Measurements from ENCODE around the gene NFS1. TPM values are rescaled to one million over a fixed set of nuclear protein-coding genes. Genes with fewer than 3 reads are reported as not detected.
"Not testable (repeated sequence)": the region's sequence is repeated elsewhere in the genome, so short reads cannot be mapped to it uniquely, and the experiment has no call there.

Gene NFS1
- total and polyA plus RNA-seq, 4 experiments from 2014 or later: 6.3 to 33.6 (median 29.3) TPM

DNA sequence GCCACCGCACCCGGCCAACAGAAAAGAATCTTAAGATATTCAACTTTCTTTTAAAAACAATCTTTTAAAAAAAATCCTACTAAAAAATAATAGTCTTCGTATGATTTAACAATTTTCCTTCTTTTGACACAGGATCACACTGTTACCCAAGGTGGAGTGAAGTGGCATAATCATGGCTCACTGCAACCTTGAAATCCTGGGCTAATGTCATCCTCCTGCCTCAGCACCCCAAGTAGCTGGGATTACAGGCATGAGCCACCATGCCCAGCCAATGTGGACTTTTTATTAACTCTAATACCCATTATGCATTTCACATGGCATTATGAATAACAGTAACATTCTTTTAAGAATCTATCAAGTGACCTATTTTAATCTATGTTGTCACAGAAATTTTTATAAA lies 22.1 kb upstream of the NFS1 start:
- H3K27ac ChIP-seq (ENCODE audit: low read depth, low read length): no peak overlapping the region
- no peak overlapping the region for H3K4me3 ChIP-seq (ENCODE audit: low read length in 2 of 2)
- peaks cover 51% of the 10 kb centered on the region for H3K4me1 ChIP-seq (ENCODE audit: insufficient read depth, low read length)
- Mint-ChIP-seq H3K27me3 (no peaks in the 10 kb centered on the region), H3K9me3 (no peaks in the 10 kb centered on the region), H3K4me3 (peak overlapping the region in 1 of 8 donors; percentile 32), H3K27ac (peak overlapping the region in 2 of 7 donors; percentile 67 to 77), H3K36me3 (peaks cover 60 to 76% of the 10 kb centered on the region in 2 donors), H3K4me1 (peaks cover 22 to 63% (median 45%) of the 10 kb centered on the region in 4 donors)
- DNase-seq: no peak
- no peaks in the 10 kb centered on the region for H3K27me3 ChIP-seq (ENCODE audit: insufficient read depth, low read length)
- POLR2A ChIA-PET (ENCODE audit: partially characterized antibody): interaction anchor here (0.6 to 3.4 kb wide), 7 partner anchors 14 to 78 kb away, joined by 3 to 15 read pairs (median 4); partner anchors contain the start of genes NFS1, RBM39 and ROMO1
- peaks cover 95% of the 10 kb centered on the region for H3K36me3 ChIP-seq (ENCODE audit: insufficient read depth, low read length)
- H3K9me3 ChIP-seq (ENCODE audit: control insufficient read depth in 1 of 2, low read length in 2 of 2): no peaks in the 10 kb centered on the region
- CTCF ChIA-PET (ENCODE audit: partially characterized antibody): no interaction called here
- intact Hi-C loops (cut with micrococcal nuclease): loop anchor here (10.0 kb wide), 1 partner anchor 54 kb away; the partner anchor contains the start of gene PHF20

DNA sequence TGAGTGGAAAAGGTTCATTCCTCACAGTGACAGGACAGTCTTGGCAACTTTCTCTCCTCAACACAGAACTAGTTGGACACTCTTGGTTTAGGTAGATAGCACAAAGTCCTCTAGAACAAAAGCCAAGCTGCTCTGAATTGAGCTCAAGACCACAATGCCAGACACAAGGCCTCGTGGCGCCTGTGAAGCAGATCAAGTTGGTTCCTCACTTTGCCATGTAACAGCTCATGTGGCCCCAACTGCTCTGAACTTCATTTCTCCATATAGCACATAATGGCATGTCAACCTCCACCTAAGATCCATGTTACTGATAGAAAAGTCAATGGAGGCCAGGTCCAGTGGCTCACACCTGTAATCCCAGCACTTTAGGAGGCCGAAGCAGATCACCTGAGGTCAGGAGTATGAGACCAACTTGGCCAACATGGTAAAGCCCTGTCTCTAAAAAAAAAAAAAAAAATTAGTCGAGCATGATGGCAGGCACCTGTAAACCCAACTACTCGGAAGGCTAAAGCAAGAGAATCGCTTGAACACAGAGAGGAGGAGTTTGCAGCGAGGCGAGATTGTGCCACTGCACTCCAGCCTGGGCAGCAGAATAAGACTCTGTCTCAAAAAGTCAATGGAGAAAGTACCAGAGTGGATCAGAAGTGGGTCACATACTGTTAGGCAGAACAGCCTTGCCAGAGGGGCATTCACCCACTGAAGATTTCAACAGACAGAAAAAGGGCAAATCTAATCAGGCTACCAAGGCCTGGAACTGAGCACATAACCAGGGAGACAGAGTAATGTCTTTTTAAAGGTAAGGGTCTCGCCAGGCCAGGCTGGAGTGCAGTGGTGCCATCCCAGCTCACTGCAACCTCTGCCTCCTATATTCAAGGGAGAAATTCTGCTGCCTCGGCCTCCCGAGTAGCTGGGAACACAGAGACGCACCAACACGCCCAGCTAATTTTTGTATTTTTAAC lies 21.3 kb upstream of the NFS1 start:
- H3K4me3 Mint-ChIP-seq: peak overlapping the region in 5 of 8 donors; percentile 8 to 39 (median 29)
- H3K27me3 ChIP-seq (ENCODE audit: insufficient read depth, low read length): no peaks in the 10 kb centered on the region
- peaks cover 93% of the 10 kb centered on the region for H3K36me3 ChIP-seq (ENCODE audit: insufficient read depth, low read length)
- H3K9me3 ChIP-seq (ENCODE audit: control insufficient read depth in 1 of 2, low read length in 2 of 2): no peaks in the 10 kb centered on the region
- H3K4me3 ChIP-seq (ENCODE audit: low read length in 2 of 2): no peak overlapping the region
- CTCF ChIA-PET (ENCODE audit: partially characterized antibody): interaction anchor here (0.9 to 1.8 kb wide), 3 partner anchors 10 to 165 kb away, joined by 3 to 4 read pairs (median 3); no protein-coding TSS in a partner anchor
- intact Hi-C loops (cut with micrococcal nuclease): loop anchor here (10.0 kb wide), 1 partner anchor 54 kb away; the partner anchor contains the start of gene PHF20
- no peak overlapping the region for H3K27ac ChIP-seq (ENCODE audit: low read depth, low read length)
- H3K4me1 ChIP-seq (ENCODE audit: insufficient read depth, low read length): peaks cover 57% of the 10 kb centered on the region
- no peaks in the 10 kb centered on the region for H3K9me3 Mint-ChIP-seq
- peak overlapping the region in 4 of 7 donors; percentile 58 to 78 (median 64) for H3K27ac Mint-ChIP-seq
- peaks cover 26 to 65% (median 49%) of the 10 kb centered on the region in 4 donors for H3K4me1 Mint-ChIP-seq
- peaks cover 64 to 75% of the 10 kb centered on the region in 2 donors for H3K36me3 Mint-ChIP-seq
- DNase-seq: no peak
- no peaks in the 10 kb centered on the region for H3K27me3 Mint-ChIP-seq
- POLR2A ChIA-PET (ENCODE audit: partially characterized antibody): interaction anchor here (0.6 to 3.4 kb wide), 8 partner anchors 11 to 79 kb away, joined by 3 to 15 read pairs (median 4); partner anchors contain the start of genes NFS1, RBM39 and ROMO1

DNA sequence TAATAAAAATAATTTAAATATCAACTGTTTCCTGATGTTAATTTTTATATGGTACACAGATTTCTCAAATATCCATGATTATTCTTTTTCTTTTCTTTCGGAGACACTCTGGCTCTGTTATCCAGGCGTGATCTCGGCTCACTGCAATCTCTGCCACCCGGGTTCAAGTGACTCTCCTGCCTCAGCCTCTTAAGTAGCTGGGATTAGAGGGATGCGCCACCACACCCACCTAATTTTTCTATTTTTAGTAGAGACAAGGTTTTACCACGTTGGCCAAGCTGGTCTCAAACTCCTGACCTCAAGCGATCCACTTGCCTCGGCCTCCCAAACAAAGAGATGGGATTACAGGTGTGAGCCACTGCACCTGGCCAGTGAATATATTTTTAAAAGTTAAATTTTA lies 20.6 kb upstream of the NFS1 start:
- Histone ChIP-seq H3K36me3 (ENCODE audit: insufficient read depth, low read length) (peaks cover 94% of the 10 kb centered on the region), H3K4me3 (ENCODE audit: low read length in 2 of 2) (no peak overlapping the region), H3K4me1 (ENCODE audit: insufficient read depth, low read length) (peaks cover 64% of the 10 kb centered on the region), H3K9me3 (ENCODE audit: control insufficient read depth in 1 of 2, low read length in 2 of 2) (no peaks in the 10 kb centered on the region), H3K27me3 (ENCODE audit: insufficient read depth, low read length) (no peaks in the 10 kb centered on the region), H3K27ac (ENCODE audit: low read depth, low read length) (no peak overlapping the region)
- DNase-seq: no peak
- Mint-ChIP-seq H3K27ac (peak overlapping the region in 1 of 7 donors; percentile 73), H3K9me3 (no peaks in the 10 kb centered on the region), H3K27me3 (no peaks in the 10 kb centered on the region), H3K36me3 (peaks cover 60 to 76% of the 10 kb centered on the region in 2 donors), H3K4me3 (no peak overlapping the region), H3K4me1 (peaks cover 28 to 62% (median 47%) of the 10 kb centered on the region in 4 donors)
- ChIA-PET POLR2A (ENCODE audit: partially characterized antibody) (interaction anchor here (0.9 to 3.4 kb wide), 6 partner anchors 10 to 49 kb away, joined by 3 to 15 read pairs (median 6); partner anchors contain the start of genes NFS1, RBM39 and ROMO1), CTCF (ENCODE audit: partially characterized antibody) (interaction anchor here (0.9 to 1.8 kb wide), 3 partner anchors 9 to 166 kb away, joined by 3 to 4 read pairs (median 3); no protein-coding TSS in a partner anchor)
- intact Hi-C loops (cut with micrococcal nuclease): loop anchor here (10.0 kb wide), 1 partner anchor 55 kb away; the partner anchor contains the start of gene PHF20

DNA sequence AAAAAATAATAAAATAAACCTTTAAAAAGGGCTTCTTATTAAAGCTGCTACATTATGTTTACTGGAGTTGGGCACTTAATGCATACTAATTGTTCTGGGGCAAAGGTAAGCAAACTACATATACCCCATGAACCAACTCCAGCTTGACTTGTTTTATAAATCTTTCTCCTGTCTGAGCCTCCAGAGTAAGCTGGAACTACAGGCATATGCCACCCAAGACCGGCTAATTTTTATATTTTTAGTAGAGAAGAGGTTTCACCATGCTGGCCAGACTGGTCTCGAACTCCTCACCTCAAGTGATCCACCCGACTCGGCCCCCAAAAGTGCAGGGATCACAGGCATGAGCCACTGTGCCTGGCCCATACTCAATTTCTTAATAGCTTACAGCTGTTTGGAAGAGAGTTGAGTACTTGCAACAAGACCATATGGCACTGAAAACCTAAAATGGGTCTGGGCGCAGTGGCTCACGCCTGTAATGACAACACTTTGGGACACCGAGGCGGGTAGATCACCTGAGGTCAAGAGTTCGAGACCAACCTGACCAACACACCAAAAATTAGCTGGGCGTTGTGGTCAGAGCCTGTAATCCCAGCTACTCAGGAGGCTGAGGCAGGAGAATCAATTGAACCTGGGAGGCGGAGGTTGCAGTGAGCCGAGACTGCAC lies 20.0 kb upstream of the NFS1 start:
- peaks cover 31 to 64% (median 46%) of the 10 kb centered on the region in 4 donors for H3K4me1 Mint-ChIP-seq
- intact Hi-C loops (cut with micrococcal nuclease): no loop called here
- POLR2A ChIA-PET (ENCODE audit: partially characterized antibody): interaction anchor here (0.9 to 3.4 kb wide), 7 partner anchors 9 to 49 kb away, joined by 3 to 15 read pairs (median 5); partner anchors contain the start of genes NFS1, RBM39 and ROMO1

DNA sequence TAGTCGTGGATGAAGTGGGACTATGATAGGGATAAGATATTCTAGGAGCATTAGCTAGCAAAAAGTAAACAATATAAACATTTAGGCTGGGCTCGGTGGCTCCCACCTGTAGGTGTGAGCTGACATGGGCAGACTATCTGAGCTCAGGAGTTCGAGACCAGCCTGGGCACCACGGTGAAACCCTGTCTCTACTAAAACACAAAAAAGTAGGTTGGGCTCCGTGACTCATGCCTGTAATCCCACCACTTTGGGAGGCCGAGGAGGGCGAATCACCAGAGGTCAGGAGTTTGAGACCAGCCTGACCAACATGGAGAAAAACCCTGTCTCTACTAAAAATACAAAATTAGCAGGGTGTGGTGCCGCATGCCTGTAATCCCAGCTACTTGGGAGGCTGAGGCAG lies 19.2 kb upstream of the NFS1 start:
- H3K27me3 Mint-ChIP-seq; H3K27me3 ChIP-seq (ENCODE audit: insufficient read depth, low read length); intact Hi-C loops (cut with micrococcal nuclease); H3K9me3 Mint-ChIP-seq; H3K4me3 ChIP-seq (ENCODE audit: low read length in 2 of 2); H3K27ac ChIP-seq (ENCODE audit: low read depth, low read length); H3K9me3 ChIP-seq (ENCODE audit: control insufficient read depth in 1 of 2, low read length in 2 of 2); DNase-seq: not testable (repeated sequence)
- peaks cover 93% of the 10 kb centered on the region for H3K36me3 ChIP-seq (ENCODE audit: insufficient read depth, low read length)
- H3K4me3 Mint-ChIP-seq: peak overlapping the region in 3 of 8 donors; percentile 1 to 31 (median 20)
- H3K27ac Mint-ChIP-seq: peak overlapping the region in 3 of 7 donors; percentile 31 to 68 (median 52)
- ChIA-PET CTCF (ENCODE audit: partially characterized antibody) (interaction anchor here (1.5 to 1.8 kb wide), 2 partner anchors 21 to 166 kb away, joined by 4 to 6 read pairs; no protein-coding TSS in a partner anchor), POLR2A (ENCODE audit: partially characterized antibody) (interaction anchor here (1.2 to 3.4 kb wide), 4 partner anchors 9 to 24 kb away, joined by 4 to 15 read pairs (median 8); partner anchors contain the start of genes NFS1, RBM39 and ROMO1)
- peaks cover 65% of the 10 kb centered on the region for H3K4me1 ChIP-seq (ENCODE audit: insufficient read depth, low read length)
- peaks cover 34 to 64% (median 49%) of the 10 kb centered on the region in 4 donors for H3K4me1 Mint-ChIP-seq
- peaks cover 57 to 78% of the 10 kb centered on the region in 2 donors for H3K36me3 Mint-ChIP-seq

More for the DNA sequence above, 20.0 kb upstream of the NFS1 start:
- Histone ChIP-seq H3K4me3 (ENCODE audit: low read length in 2 of 2) (no peak overlapping the region), H3K27ac (ENCODE audit: low read depth, low read length) (no peak overlapping the region), H3K27me3 (ENCODE audit: insufficient read depth, low read length) (no peaks in the 10 kb centered on the region), H3K9me3 (ENCODE audit: control insufficient read depth in 1 of 2, low read length in 2 of 2) (no peaks in the 10 kb centered on the region), H3K36me3 (ENCODE audit: insufficient read depth, low read length) (peaks cover 93% of the 10 kb centered on the region), H3K4me1 (ENCODE audit: insufficient read depth, low read length) (peaks cover 64% of the 10 kb centered on the region)
- H3K9me3 Mint-ChIP-seq: no peaks in the 10 kb centered on the region
- no peak for DNase-seq
- H3K4me3 Mint-ChIP-seq: peak overlapping the region in 1 of 8 donors; percentile 17
- CTCF ChIA-PET (ENCODE audit: partially characterized antibody): interaction anchor here (0.9 to 1.8 kb wide), 4 partner anchors 9 to 166 kb away, joined by 3 to 6 read pairs (median 4); no protein-coding TSS in a partner anchor
- H3K36me3 Mint-ChIP-seq: peaks cover 60 to 74% of the 10 kb centered on the region in 2 donors
- no peaks in the 10 kb centered on the region for H3K27me3 Mint-ChIP-seq
- H3K27ac Mint-ChIP-seq: peak overlapping the region in 5 of 7 donors; percentile 24 to 73 (median 46)

DNA sequence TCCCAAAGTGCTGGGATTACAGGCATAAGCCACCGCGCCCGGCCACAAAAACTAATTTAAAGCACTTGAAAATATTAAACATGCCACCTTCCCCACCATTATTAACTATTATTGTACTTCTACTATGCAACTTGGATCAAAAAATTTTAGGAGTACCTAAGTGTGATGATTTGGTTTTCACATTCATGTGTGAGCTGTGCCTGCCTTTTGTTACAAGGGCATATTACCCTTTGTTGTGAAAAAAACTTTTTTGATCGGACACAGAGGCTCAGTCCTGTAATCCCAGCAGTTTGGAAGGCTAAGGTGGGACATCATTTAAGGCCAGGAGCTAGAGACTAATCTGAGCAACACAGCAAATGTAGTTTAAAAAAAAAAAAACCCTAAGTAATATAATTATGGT lies 17.2 kb upstream of the NFS1 start:
- peaks cover 34 to 63% (median 50%) of the 10 kb centered on the region in 4 donors for H3K4me1 Mint-ChIP-seq
- peaks cover 68% of the 10 kb centered on the region for H3K4me1 ChIP-seq (ENCODE audit: insufficient read depth, low read length)
- intact Hi-C loops (cut with micrococcal nuclease): no loop called here

More for the DNA sequence above, 17.2 kb upstream of the NFS1 start:
- Mint-ChIP-seq H3K27ac (peak overlapping the region in 1 of 7 donors; percentile 6), H3K9me3 (no peaks in the 10 kb centered on the region), H3K4me3 (peak overlapping the region in 1 of 8 donors; percentile 19), H3K36me3 (peaks cover 56 to 75% of the 10 kb centered on the region in 2 donors), H3K27me3 (no peaks in the 10 kb centered on the region)
- Histone ChIP-seq H3K27ac (ENCODE audit: low read depth, low read length) (no peak overlapping the region), H3K36me3 (ENCODE audit: insufficient read depth, low read length) (peaks cover 93% of the 10 kb centered on the region), H3K27me3 (ENCODE audit: insufficient read depth, low read length) (no peaks in the 10 kb centered on the region), H3K9me3 (ENCODE audit: control insufficient read depth in 1 of 2, low read length in 2 of 2) (no peaks in the 10 kb centered on the region), H3K4me3 (ENCODE audit: low read length in 2 of 2) (no peak overlapping the region)
- CTCF ChIA-PET (ENCODE audit: partially characterized antibody): no interaction called here
- POLR2A ChIA-PET (ENCODE audit: partially characterized antibody): interaction anchor here (0.6 to 1.8 kb wide), 2 partner anchors 13 to 16 kb away, joined by 3 to 5 read pairs; partner anchors contain the start of genes NFS1 and ROMO1
- DNase-seq: no peak

All from CD4-positive, alpha-beta memory T cell (primary cell).